Esophagus muscularis mucosa (tissue), 2 donors: ENCODE data around the gene SCNN1B.

ENCODE experiments used
- EP300 ChIP-seq: sonication (generic); formaldehyde crosslinking; IDR thresholded peaks from one replicate; pipeline ENCODE4 v1.6.1; 2017; ENCODE audit warnings: antibody characterized with exemption
- POLR2A ChIP-seq: fragments of 450-650 bp; IDR thresholded peaks from one replicate; pipeline ENCODE4 v1.6.1; 2017; ENCODE audit warnings: antibody characterized with exemption, moderate library complexity, mild to moderate bottlenecking, low read depth

DNA sequence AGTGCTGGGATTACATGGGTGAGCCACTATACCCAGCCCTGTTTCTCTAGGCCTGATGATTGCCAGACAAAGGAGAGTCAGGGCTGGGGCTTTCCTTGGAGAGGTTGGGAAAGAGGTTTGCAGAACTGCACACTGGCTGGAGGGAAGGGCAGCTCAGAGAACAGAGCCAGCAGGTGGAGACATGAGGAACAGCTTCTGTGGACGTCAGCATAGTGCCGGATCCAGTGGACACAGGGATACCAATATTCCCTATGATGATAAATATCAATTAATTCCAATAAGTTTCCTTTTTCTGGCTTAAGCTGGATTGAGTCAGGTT lies 43.2 kb upstream of the SCNN1B start:
- TF ChIP-seq POLR2A, result no peak
- TF ChIP-seq EP300, result no peak
